Lower leg skin (tissue), 3 donors: ENCODE results near the gene WWTR1.

Source experiments
- POLR2A ChIP-seq, 2 donors: fragments of 450-650 bp; IDR thresholded peaks; one replicate each; pipeline ENCODE4 v1.6.1; 2016 to 2017; ENCODE audit warnings: antibody characterized with exemption in 2 of 2, mild to moderate bottlenecking in 1 of 2, moderate library complexity in 1 of 2
- TF ChIP-seq, protein P1 (sequence below), 3 donors: fragments of 450-650 bp; IDR thresholded peaks; one replicate each; pipeline ENCODE4 v1.5.1; 2016; ENCODE audit warnings: antibody characterized with exemption in 3 of 3, mild to moderate bottlenecking in 3 of 3, moderate library complexity in 2 of 3

DNA sequence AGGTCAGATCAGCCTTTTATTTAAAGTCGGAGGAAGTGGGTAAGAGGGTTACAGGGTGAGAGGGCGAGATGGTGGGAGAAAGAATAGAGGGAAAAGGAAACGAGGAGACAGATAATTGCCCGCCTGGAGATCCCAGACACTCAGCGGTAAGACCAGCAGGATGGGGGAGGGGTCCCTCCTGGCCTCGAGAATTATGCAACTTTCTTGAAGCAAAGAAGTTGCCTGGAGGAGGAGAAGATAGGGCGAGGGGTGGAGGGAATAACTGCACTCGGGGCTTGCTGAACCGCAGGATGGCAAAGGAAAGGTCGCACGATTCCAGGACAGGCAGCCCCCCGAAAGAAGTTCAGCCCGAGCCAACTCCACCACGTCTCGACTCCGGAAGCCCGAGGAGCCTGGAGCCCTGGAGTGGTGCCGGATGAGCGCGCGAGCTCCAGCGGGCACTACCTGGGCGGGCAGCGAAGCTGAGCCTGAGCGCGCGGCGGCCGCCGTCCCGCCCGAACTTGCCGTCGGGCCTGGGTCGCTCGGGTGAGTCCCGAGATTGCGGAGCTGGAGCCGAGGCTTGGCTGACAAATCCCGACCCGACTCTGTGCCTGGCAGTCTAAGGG lies 402 bp downstream of the WWTR1 start:
- TF ChIP-seq POLR2A (IDR thresholded peaks at IDR 0.05), result no peak
- TF ChIP-seq, protein P1, sequence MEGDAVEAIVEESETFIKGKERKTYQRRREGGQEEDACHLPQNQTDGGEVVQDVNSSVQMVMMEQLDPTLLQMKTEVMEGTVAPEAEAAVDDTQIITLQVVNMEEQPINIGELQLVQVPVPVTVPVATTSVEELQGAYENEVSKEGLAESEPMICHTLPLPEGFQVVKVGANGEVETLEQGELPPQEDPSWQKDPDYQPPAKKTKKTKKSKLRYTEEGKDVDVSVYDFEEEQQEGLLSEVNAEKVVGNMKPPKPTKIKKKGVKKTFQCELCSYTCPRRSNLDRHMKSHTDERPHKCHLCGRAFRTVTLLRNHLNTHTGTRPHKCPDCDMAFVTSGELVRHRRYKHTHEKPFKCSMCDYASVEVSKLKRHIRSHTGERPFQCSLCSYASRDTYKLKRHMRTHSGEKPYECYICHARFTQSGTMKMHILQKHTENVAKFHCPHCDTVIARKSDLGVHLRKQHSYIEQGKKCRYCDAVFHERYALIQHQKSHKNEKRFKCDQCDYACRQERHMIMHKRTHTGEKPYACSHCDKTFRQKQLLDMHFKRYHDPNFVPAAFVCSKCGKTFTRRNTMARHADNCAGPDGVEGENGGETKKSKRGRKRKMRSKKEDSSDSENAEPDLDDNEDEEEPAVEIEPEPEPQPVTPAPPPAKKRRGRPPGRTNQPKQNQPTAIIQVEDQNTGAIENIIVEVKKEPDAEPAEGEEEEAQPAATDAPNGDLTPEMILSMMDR (IDR thresholded peaks at IDR 0.05), result no peak
